HG03575 (cell line): Measurements from ENCODE around the gene TMEM204.

Source experiments
- ATAC-seq: cut with Tn5 transposase; IDR thresholded peaks from one replicate; pipeline ENCODE4 v1.9.1; 2021; ENCODE audit not compliant: unreplicated experiment, insufficient number of reproducible peaks, low FRiP score; ENCODE audit errors: extremely low read depth

The TMEM204 gene

DNA sequence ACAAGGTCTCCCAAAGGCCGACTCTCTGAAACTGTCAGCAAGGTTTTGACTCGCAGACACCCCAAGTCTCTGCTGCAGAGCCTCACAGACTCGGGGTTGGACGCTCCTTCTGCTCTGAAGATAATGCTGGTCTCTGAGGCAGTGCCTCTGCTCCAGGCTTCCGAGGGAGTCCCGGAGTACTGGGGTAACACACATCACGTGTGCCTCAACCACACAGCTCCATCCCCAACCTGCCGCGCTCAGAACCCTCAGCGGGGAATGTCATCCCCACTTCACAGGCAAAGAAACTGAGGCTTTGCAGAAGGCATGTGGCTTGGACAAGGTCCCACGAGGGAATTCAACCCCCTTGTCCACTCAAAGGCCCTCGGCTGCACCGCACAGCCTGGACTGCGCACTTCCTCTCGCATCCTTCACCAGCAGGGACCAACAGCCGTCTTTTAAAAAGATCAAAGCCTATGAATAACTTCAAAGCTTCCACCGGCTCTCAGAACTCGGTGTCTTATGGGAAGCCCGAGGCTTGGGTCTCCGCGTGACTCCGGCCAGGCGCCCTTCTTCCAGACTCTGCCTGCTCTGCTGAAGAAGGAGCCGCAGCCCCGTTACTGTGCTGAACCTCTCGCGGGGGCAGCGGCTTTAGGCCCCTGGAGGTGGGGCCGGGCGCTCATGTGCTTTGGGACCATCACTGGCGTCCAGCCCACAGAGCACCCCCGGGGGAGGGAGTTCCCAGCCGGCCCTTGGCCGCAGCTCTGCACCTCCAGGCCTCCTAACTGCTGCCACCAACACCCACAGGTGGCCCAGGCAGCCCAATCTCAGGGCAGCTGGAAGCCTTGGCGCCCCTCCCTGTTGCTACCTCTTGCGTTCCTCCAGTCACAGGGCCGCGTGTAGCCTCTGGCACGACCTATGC, 2.2 kb downstream of the TMEM204 start:
- ATAC-seq, result no peak

DNA sequence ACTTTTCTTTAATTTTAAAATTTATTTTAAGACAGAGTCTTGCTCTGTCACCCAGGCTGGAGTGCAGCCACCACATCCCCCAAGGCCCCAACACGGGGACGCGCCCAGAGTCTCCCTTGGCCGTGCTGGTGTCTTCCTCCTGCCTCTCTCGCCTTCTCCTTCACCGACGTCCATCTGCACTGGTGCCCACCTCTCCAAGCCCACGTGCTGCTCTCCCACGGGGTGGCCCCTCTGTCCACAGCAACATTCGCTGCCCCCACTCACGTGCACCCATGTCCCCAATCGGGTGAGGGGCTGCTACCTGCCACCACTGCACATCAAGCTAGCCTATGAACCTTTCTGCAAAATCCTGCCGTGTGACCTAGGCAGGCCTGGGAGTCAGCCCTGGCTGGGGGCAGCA, 3.1 kb downstream of the TMEM204 start:
- no peak for ATAC-seq

- ATAC-seq, result no peak
These were observed 3.7 kb downstream of the TMEM204 start for GRCh38 chr16:1537138-1537577.

DNA sequence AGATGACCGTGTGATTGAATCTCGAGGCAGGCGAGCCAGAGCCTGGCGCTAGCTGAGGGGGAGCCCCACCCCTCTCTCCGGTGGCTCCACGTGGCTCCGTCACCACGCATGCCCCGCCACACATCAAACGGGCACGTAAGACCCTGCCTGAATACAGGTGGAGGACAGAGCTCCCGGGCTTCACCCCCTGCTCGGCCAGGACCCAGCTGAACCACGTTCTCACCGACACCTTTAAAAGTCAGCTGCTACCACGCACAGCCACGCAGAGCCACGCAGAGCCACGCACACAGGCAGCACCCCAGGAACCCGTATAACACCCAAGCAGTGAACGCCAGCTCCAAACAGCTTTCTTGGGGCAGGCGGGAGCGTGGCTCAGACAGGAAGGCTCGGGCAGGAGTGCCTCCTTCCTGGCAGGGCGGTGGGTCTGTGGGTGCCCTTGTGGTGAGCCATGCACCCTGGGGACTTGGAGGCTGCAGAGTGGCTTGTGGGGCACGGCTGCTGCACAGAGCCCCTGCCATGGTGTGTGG, 4.4 kb downstream of the TMEM204 start:
- no peak for ATAC-seq

DNA sequence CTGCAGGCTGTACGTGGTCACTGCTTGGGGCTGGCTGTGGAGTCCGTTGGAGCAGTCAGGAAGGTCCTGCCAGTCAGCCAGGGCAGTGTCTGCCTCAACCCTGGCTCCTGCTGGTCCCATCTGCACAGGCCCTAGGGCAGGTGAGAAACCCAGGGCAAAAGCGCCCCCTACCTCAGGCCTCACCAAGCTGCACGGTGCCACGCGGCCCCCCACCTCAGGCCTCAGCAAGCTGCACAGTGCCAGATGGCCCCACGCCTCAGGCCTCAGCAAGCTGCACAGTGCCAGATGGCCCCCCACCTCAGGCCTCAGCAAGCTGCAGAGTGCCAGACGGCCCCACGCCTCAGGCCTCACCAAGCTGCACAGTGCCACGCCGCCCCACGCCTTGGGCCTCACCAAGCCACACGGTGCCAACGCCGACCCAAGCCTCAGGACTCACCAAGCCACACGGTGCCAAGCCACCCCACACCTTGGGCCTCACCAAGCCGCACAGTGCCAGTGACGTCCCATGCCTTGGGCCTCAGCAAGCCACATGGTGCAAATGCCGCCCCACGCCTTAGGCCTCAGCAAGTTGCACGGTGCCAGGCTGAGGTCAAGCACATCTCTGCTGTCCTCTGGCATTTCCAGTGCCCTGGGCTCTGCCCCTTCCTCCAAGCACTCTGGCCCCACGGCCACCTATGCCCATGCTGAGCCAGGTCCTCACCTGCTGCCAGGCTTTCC, 5.5 kb downstream of the TMEM204 start:
- ATAC-seq, result no peak

DNA sequence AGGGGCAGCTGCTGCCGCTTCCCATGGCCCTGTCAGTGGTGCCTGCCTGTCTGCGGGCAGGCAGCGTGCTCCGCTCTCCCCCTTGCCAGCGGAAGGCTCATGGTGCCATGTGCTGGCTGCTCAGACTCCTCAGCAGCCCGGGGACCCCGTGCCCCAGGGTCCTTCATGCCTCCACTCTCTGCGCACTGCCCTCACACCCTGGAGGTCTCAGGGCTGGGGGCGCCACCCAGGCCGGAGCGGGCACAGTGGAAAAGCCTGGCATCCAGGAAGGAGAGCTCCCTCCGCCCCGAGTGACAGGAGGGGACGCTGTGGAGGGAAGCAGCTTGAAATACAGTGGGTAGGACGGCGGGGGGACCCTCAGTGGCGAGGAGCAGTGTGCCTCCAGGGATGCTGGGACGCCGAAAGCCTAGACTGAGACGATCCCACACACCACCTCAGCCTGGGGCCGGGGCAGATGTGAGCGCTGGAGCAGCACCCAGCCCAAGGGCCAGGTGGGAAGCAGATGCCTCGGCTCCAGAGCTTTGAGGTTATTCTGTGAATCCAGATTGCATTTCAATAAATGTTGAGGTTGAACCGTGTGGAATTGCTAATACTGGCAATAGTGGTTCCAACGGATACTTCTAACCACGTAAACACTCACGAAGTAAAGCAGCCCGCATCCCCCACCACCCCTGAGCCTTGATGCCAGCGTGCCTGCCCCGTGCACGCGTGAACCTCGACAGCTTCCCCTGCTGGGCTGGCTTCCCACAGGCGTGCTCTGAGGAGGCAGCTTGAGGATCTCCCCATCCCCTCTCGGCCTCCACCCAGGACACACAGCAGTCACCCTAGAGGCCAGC, 6.5 kb downstream of the TMEM204 start:
- no peak for ATAC-seq

- no peak for ATAC-seq
These were observed 7.0 kb downstream of the TMEM204 start for GRCh38 chr16:1540556-1540855.

DNA sequence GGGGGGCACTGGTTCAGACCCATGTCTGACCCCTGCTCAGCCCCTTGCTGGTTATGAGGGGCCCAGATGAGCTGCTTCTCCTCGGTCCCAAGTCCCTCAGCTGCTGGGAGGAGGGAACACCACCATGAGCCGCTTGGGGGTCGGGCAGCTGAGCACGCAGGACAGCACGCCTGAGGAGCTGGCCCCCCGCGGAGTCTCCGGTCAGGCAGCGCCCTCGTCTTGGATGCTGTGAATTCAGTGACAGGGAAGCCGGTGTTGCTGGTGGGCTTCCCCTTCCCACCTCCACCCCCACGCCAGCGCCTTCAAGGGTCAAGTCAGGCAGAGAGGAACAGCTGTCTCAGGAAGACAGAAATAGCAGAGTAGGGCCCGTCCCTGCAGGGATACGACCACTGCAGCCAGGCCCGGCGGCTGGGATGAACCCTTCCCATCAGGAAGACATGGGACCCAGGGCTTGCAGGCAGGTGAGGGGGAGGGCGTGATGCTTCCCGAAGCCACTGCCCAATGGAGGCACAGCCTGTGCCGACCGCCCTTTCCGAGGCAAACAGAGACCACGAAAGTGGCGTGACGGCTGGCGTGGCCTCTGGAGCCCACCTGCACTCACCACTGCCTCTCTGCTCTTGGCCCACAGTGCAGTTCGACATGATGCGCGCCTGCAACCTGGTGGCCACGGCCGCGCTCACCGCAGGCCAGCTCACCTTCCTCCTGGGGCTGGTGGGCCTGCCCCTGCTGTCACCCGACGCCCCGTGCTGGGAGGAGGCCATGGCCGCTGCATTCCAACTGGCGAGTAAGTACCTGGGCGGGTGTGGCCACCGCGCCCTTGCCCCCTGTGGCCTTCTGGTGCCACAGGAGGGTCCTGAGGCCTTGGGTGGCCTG, 8.1 kb downstream of the TMEM204 start:
- no peak for ATAC-seq

DNA sequence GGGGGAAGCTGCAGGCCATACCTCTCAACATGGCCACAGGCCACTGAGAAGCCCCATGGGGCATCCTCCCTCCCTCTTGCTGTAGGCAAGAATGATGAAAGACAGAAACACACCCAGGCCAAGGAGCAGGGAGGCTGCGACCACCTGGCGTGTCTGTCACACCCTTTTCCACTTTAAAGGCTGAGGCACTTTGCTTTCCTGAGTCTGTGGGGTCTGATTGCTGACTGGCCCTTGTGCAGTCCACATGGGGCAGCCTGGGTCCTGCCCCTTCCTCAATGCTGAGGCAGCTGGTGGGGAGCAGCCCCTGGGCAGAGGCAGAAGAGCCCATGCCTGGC, 8.7 kb downstream of the TMEM204 start:
- no peak for ATAC-seq

DNA sequence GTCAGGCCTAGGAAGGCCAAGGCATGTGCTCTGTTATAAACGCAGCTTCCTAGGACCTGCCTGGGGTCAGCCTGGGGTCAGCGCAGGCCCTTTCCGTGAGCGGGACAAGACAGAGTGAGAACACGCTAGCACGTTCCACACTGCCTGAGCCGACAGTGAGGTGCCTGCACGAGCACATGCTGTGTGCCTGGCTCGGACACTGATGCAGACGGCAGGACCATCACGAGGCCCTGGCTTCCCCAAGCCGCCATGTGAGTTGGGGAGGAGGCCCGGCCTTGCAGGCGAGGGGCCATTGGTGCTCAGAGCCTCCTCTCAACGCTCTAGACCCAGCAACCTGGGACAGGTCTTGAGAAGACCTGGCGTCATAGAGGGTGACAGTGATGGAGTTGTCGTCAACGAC, 9.1 kb downstream of the TMEM204 start:
- ATAC-seq, result no peak

- no peak for ATAC-seq
These were observed 9.8 kb downstream of the TMEM204 start for GRCh38 chr16:1543085-1543896.

DNA sequence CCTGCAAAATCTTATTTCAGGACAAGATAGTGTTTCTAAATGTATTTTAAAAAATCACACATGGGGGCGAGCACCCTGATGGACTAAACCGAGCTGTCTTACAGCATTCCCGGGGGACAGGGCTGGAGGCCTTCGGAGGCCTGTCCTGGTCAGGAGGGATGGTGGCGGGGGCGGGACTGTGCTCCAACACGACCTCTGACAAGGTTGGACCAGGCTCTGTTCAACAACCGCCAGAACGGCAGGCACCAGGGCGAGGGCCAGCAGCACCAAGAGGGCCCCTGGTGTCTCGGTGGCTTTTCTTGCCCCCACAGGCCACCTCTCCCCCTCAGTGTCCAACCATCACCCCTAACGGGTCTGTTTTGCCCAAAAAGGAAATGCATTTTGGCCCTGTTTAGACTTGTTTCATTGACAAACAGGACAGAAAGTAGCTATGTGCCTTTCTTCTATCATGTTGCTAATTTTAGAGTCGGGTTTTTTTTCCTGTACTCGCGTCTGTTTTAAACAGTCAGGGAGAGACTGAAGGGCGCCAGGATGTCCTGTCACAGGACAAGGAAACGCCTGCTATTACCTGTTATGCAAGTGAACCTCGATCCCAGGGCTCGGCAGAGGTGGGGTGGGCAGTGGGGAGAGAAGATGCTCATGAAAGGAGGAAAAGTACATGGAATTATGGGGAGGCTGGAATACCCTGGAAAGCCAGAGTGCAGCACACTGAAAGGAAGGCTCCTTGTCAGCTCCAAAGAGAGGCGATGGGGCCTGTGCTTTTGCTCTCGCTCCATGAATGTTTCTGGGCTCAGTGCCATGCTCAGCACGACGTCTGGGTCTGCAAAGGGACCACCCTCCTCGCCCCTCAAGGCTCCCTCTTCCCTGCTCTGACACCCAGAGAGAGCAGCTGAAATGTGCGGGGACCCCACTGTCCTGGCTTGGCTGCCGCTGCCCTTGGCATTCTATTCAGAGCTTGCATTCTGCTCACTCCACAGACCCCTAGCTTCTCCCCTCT, 11.9 kb downstream of the TMEM204 start:
- no peak for ATAC-seq

DNA sequence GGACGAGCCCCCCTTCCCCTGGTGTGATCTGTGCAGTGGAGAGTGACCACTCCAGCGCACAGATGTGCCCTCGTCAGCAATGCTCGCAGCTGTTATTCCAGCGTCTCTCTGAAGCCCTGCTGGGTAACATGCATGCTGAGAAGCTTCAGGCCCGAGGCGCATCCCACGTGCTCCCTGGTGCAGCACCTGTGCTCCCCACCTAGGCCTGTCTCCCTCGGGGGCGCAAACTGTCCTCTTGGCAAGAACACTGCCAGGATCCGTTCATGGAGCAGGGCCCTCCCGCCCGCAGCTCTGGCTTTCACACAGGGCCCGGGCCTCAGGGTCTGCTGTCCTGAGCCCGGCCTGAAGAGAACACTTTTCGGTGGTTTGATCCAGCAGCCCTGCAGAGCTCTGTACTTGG, 13.0 kb downstream of the TMEM204 start:
- ATAC-seq, result no peak

DNA sequence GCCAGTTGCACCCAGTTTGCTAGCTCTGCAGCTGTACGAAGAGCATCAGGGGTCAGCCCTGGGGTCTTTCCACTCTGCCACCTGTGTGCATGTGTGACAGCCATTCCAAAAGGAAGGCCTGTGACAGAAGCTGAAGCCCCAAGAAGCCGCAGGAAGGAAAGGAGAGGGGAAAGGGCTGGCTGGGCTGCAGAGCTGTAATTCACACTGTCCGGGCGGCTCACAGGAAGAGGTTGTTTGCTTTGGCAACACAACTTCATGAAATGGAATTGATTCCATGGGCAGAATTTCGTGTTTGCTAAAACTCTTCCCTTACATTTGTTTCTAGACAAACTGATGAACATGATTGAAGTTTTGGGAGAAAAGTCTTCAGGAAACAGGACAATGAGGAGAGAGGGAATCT, 14.8 kb downstream of the TMEM204 start:
- ATAC-seq, result no peak

DNA sequence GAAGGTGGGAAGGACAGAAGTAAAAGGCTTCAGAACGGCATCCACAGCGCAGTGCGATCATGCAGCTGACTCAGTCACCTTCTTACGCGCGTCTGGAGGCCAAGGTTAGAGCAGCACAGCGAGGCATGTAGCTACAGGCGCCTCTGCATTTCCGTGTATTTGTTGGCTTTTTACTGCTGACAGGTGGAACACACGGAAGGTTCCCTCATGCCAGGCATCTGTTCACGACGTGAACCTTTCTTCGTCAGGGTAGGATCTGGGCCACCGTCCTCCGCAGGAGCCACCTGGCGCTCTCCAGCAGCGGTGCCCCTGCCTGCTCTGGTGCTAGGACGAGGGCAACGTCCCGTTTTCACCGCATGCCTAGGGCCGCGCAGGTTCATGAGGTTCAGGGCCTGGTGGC, 15.3 kb downstream of the TMEM204 start:
- no peak for ATAC-seq

- no peak for ATAC-seq
These were observed 16.6 kb downstream of the TMEM204 start for GRCh38 chr16:1550069-1550468.

- ATAC-seq, result no peak
These were observed 17.2 kb downstream of the TMEM204 start for GRCh38 chr16:1550696-1551095.
